Activated CD4-positive, alpha-beta memory T cell treated with anti-CD3 and anti-CD28 coated beads for 36 hours (primary cell): Measurements from ENCODE around the gene M1AP. TPM values are rescaled to one million over a fixed set of nuclear protein-coding genes. Genes with fewer than 3 reads are reported as not detected.

ENCODE experiments used
- CTCF ChIA-PET: fragments of 350-600 bp; sonication (Branson Sonifier 250); formaldehyde crosslinking; loops from one replicate; lab custom pipeline; 2021; ENCODE audit warnings: antibody characterized with exemption, inconsistent platforms; lab: Charles Lee
- POLR2A ChIA-PET: fragments of 350-600 bp; sonication (Branson Sonifier 250); formaldehyde crosslinking; loops from one replicate; lab custom pipeline; 2021; ENCODE audit warnings: antibody characterized with exemption; lab: Charles Lee
- DNase-seq: peaks from one replicate; pipeline ENCODE4 v3.0.0-alpha.2; 2020
- H3K27ac Mint-ChIP-seq: one replicate; pipeline ENCODE4 v1.8.0; 2021; ENCODE audit warnings: mixed read lengths
- H3K27me3 Mint-ChIP-seq: one replicate; pipeline ENCODE4 v1.8.0; 2021; ENCODE audit warnings: mixed read lengths
- H3K36me3 Mint-ChIP-seq: one replicate; pipeline ENCODE4 v1.8.0; 2021; ENCODE audit warnings: mixed read lengths
- H3K4me1 Mint-ChIP-seq: one replicate; pipeline ENCODE4 v1.8.0; 2021; ENCODE audit warnings: low read depth, mixed read lengths
- H3K4me3 Mint-ChIP-seq: one replicate; pipeline ENCODE4 v1.8.0; 2021; ENCODE audit warnings: mild to moderate bottlenecking, mixed read lengths
- H3K9me3 Mint-ChIP-seq: one replicate; pipeline ENCODE4 v1.8.0; 2021; ENCODE audit warnings: mixed read lengths
- intact Hi-C: fragments of 100-400 bp; cut with micrococcal nuclease; formaldehyde crosslinking; loops from one replicate; pipeline ENCODE4 v1.15.1; 2023
- total RNA-seq, 2 experiments: library from RNA; stranded (reverse); gene quantifications; one replicate each; pipeline ENCODE4 v1.2.3, GENCODE V29; 2021

The M1AP gene
- total RNA-seq, 2 experiments from 2014 or later = not detected

DNA sequence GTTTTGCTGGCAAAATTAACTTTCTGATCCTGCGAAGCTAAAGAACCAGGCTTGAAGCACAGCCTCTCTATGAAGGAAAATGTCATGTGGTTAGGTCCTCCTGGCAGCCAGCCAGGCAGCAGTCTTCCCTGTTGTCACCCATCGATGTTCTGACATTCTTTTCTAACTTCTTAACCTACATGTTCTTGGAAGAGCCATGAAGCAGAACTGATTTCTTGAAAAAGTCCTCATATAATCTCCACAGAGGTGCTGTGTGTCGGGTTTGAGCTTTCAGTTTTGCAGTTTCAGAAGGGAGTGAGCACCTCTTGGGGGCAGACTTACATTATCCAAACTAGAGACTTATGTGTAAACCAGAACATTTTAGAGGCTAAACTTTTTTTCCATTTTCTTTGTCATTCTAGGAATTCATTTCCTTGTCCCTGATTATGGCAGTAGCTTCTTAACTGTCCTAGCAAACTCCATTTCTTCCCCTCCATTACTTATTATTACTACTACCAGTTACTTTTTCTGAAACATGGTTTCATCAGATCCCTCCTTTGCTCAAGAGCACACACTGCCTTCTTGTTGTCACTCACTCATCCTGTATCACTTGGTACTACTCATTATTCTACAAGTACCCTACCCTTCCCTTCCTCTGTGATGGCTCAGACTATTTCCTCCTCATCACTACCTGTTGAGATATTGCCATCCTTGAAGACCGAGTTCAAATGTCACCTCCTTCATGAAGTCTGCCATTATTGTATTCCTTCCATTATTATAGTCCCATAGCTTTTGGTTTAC is 62.5 kb downstream of the M1AP start:
- peak; percentile 37 for DNase-seq
- ChIA-PET POLR2A (interaction anchor here (0.8 to 2.0 kb wide), 2 partner anchors 56 to 103 kb away, joined by 3 to 7 read pairs; partner anchors contain the start of genes AUP1, CCDC142 and TTC31), CTCF (interaction anchor here (0.6 to 9.4 kb wide), 16 partner anchors 9 to 1373 kb away, joined by 3 to 145 read pairs (median 6); partner anchors contain the start of genes AUP1, CCDC142, HTRA2 and TTC31)
- intact Hi-C loops = loop anchor here (10.0 kb wide), 1 partner anchor 249 kb away; the partner anchor contains the start of gene HK2
- Mint-ChIP-seq H3K4me3 (peak overlapping the region; percentile 37), H3K4me1 (peaks cover 27% of the 10 kb centered on the region), H3K27me3 (no peaks in the 10 kb centered on the region), H3K27ac (peak overlapping the region; percentile 47), H3K36me3 (no peaks in the 10 kb centered on the region), H3K9me3 (no peaks in the 10 kb centered on the region)

- intact Hi-C loops = loop anchor here (1.0 to 10.0 kb wide), 3 partner anchors 13 to 251 kb away; partner anchors contain the start of genes DOK1 and HK2
- POLR2A ChIA-PET = interaction anchor here (2.0 kb wide), 1 partner anchor 102 kb away, joined by 7 read pairs; the partner anchor contains the start of genes CCDC142 and TTC31
- DNase-seq = peak; percentile 66
Observed at GRCh38 chr2:74584088-74584645, 64.0 kb downstream of the M1AP start.

DNA sequence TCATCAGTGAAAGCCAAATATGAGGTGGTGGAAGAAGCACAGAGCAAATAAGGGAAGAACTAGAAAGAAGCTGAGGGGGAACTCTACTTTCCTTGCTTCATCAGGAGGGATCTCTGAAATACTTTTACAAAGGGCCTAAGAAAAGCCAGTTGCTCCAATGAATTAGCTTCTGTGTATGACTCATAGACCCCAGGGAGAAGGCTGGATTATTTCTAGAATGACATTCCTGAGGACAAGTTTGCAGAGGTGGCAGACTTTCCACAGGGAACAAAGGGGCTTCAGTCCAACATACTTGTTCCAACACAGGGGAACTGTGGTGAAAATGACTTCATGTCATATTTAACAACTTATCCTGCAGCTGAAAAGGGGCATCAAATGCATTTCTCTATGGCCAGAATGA is 64.6 kb downstream of the M1AP start:
- DNase-seq = no peak
- ChIA-PET POLR2A (no interaction called here), CTCF (interaction anchor here (2.1 to 9.4 kb wide), 3 partner anchors 52 to 333 kb away, joined by 6 to 145 read pairs (median 7); partner anchors contain the start of genes CCDC142 and TTC31)
- Mint-ChIP-seq H3K4me1 (peaks cover 27% of the 10 kb centered on the region), H3K27ac (no peak overlapping the region), H3K4me3 (no peak overlapping the region), H3K9me3 (no peaks in the 10 kb centered on the region), H3K36me3 (no peaks in the 10 kb centered on the region), H3K27me3 (no peaks in the 10 kb centered on the region)
- intact Hi-C loops = loop anchor here (10.0 kb wide), 1 partner anchor 251 kb away; the partner anchor contains the start of gene HK2

More at GRCh38 chr2:74584088-74584645, 64.0 kb downstream of the M1AP start:
- Mint-ChIP-seq H3K27ac (peak overlapping the region; percentile 49), H3K27me3 (no peaks in the 10 kb centered on the region), H3K36me3 (no peaks in the 10 kb centered on the region), H3K4me1 (peaks cover 27% of the 10 kb centered on the region), H3K4me3 (no peak overlapping the region), H3K9me3 (no peaks in the 10 kb centered on the region)
- CTCF ChIA-PET = interaction anchor here (2.1 to 9.4 kb wide), 4 partner anchors 52 to 334 kb away, joined by 6 to 145 read pairs (median 6); partner anchors contain the start of genes CCDC142 and TTC31

- intact Hi-C loops = loop anchor here (10.0 kb wide), 1 partner anchor 253 kb away; the partner anchor contains the start of gene HK2
- no peaks in the 10 kb centered on the region for H3K27me3 Mint-ChIP-seq
- DNase-seq = no peak
- no peaks in the 10 kb centered on the region for H3K36me3 Mint-ChIP-seq
- H3K9me3 Mint-ChIP-seq = no peaks in the 10 kb centered on the region
- peaks cover 34% of the 10 kb centered on the region for H3K4me1 Mint-ChIP-seq
- CTCF ChIA-PET = interaction anchor here (2.4 to 9.4 kb wide), 2 partner anchors 101 to 332 kb away, joined by 6 to 145 read pairs; partner anchors contain the start of genes CCDC142 and TTC31
- no peak overlapping the region for H3K4me3 Mint-ChIP-seq
- POLR2A ChIA-PET = no interaction called here
- H3K27ac Mint-ChIP-seq = no peak overlapping the region
Observed at GRCh38 chr2:74582184-74582583, 65.9 kb downstream of the M1AP start.

DNA sequence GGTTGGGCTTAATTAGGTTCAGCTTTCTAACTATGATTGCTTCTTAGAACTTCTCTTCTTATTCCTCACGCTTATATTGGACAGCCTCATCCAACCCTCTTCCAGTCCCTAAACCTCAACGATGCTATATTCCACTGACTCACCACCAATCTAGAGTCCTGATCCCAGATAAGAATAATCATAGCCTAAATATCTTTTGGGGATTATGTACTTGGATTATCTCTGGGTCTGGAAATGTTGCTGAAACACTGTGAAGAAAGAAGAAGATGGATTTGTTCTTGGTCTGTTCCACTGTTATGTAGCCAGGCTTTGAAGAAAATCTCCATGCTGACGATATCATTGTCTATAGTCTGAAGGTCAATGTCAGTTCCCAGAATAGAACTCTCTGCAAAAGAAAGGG is 66.7 kb downstream of the M1AP start:
- ChIA-PET POLR2A (no interaction called here), CTCF (interaction anchor here (9.4 kb wide), 1 partner anchor 100 kb away, joined by 145 read pairs; the partner anchor contains the start of genes CCDC142 and TTC31)
- intact Hi-C loops = loop anchor here (10.0 kb wide), 1 partner anchor 253 kb away; the partner anchor contains the start of gene HK2
- no peak overlapping the region for H3K27ac Mint-ChIP-seq
- peaks cover 36% of the 10 kb centered on the region for H3K4me1 Mint-ChIP-seq
- H3K36me3 Mint-ChIP-seq = no peaks in the 10 kb centered on the region
- no peaks in the 10 kb centered on the region for H3K27me3 Mint-ChIP-seq
- no peak overlapping the region for H3K4me3 Mint-ChIP-seq
- DNase-seq = no peak
- H3K9me3 Mint-ChIP-seq = no peaks in the 10 kb centered on the region

DNA sequence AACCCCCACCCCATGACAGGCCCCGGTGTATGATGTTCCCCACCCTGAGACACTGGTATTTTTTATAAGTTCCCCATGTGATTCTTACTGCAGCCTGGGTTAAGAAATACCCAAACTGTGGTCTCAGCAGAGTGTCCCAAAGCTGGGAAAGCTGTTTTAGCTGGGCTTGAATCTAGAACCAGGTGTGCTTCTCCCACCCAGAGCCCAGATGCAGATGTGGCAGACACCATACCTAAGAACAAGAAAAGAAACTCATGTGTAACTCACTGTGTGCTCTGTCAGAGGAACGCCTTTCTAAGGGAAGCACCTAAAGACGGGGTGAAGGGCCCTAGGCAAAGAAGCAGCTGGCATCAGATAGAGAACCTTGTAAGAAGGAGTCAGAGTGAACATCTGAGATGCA is 69.7 kb downstream of the M1AP start:
- ChIA-PET CTCF (interaction anchor here (6.2 kb wide), 1 partner anchor 9 kb away, joined by 48 read pairs; no protein-coding TSS in a partner anchor), POLR2A (no interaction called here)
- DNase-seq = no peak
- Mint-ChIP-seq H3K9me3 (no peaks in the 10 kb centered on the region), H3K36me3 (no peaks in the 10 kb centered on the region), H3K4me1 (peaks cover 25% of the 10 kb centered on the region), H3K4me3 (no peak overlapping the region), H3K27me3 (no peaks in the 10 kb centered on the region), H3K27ac (no peak overlapping the region)
- intact Hi-C loops = no loop called here

- H3K4me1 Mint-ChIP-seq = peaks cover 22% of the 10 kb centered on the region
- no peak overlapping the region for H3K27ac Mint-ChIP-seq
- intact Hi-C loops = no loop called here
- no peaks in the 10 kb centered on the region for H3K36me3 Mint-ChIP-seq
- no peaks in the 10 kb centered on the region for H3K27me3 Mint-ChIP-seq
- POLR2A ChIA-PET = no interaction called here
- peak; percentile 37 for DNase-seq
- H3K9me3 Mint-ChIP-seq = no peaks in the 10 kb centered on the region
- CTCF ChIA-PET = interaction anchor here (1.2 to 6.2 kb wide), 5 partner anchors 10 to 94 kb away, joined by 3 to 48 read pairs (median 7); partner anchors contain the start of genes CCDC142 and TTC31
- H3K4me3 Mint-ChIP-seq = no peak overlapping the region
Observed at GRCh38 chr2:74577448-74577847, 70.7 kb downstream of the M1AP start.

- POLR2A ChIA-PET = no interaction called here
- no peaks in the 10 kb centered on the region for H3K9me3 Mint-ChIP-seq
Observed at GRCh38 chr2:74576863-74577229, 71.3 kb downstream of the M1AP start.

DNA sequence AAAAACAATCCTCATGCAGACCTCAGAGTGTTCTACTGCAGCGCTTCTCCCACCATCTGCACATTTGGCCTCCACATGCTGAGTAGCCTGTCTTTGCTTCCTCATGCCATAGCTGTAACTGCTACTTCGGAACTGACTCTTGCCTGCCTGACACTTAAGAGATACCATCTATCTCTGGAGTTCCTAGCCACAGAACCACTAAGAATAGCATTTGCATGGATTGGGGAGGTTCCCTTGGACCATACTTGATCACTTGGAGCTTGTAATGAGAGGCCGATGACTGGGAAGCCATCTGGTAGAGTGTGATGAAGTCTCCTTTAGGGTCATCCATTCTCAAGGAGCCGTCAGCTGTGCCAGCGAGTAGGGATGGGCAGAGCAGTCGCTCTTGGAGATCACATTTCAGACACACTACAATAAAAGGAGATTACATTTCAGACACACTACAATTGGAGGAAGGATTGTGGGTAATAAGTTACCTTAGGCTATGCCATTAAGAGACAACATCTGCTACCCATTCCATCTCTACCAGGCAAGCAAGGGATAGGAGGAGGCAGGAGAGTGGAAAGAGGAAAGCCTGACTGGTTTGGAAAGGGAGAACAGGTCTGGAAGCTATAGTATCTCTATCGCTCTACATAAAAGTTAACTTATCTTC is 71.8 kb downstream of the M1AP start:
- Mint-ChIP-seq H3K9me3 (no peaks in the 10 kb centered on the region), H3K27ac (no peak overlapping the region), H3K4me3 (no peak overlapping the region), H3K4me1 (peaks cover 24% of the 10 kb centered on the region), H3K36me3 (no peaks in the 10 kb centered on the region), H3K27me3 (no peaks in the 10 kb centered on the region)
- intact Hi-C loops = no loop called here
- POLR2A ChIA-PET = no interaction called here
- DNase-seq = no peak
- CTCF ChIA-PET = interaction anchor here (0.6 to 6.2 kb wide), 6 partner anchors 9 to 93 kb away, joined by 3 to 48 read pairs (median 6); partner anchors contain the start of genes CCDC142 and TTC31

More at GRCh38 chr2:74576863-74577229, 71.3 kb downstream of the M1AP start:
- H3K27me3 Mint-ChIP-seq = no peaks in the 10 kb centered on the region
- H3K36me3 Mint-ChIP-seq = no peaks in the 10 kb centered on the region
- intact Hi-C loops = no loop called here
- no peak overlapping the region for H3K4me3 Mint-ChIP-seq
- H3K4me1 Mint-ChIP-seq = peaks cover 24% of the 10 kb centered on the region
- CTCF ChIA-PET = interaction anchor here (1.2 to 6.2 kb wide), 5 partner anchors 9 to 94 kb away, joined by 3 to 48 read pairs (median 7); partner anchors contain the start of genes CCDC142 and TTC31
- DNase-seq = no peak
- no peak overlapping the region for H3K27ac Mint-ChIP-seq

GRCh38 chr2:74575320-74575719 is 72.8 kb downstream of the M1AP start:
- no peak for DNase-seq
- POLR2A ChIA-PET = no interaction called here
- no peak overlapping the region for H3K4me3 Mint-ChIP-seq
- CTCF ChIA-PET = interaction anchor here (0.9 to 6.2 kb wide), 5 partner anchors 9 to 92 kb away, joined by 3 to 48 read pairs (median 3); partner anchors contain the start of genes CCDC142 and TTC31
- no peaks in the 10 kb centered on the region for H3K9me3 Mint-ChIP-seq
- intact Hi-C loops = no loop called here
- peaks cover 24% of the 10 kb centered on the region for H3K4me1 Mint-ChIP-seq
- H3K27me3 Mint-ChIP-seq = no peaks in the 10 kb centered on the region
- no peaks in the 10 kb centered on the region for H3K36me3 Mint-ChIP-seq
- H3K27ac Mint-ChIP-seq = no peak overlapping the region
